GM12878 (cell line): ENCODE data around the gene PAN3. TPM values are rescaled to one million over a fixed set of nuclear protein-coding genes. Genes with fewer than 3 reads are reported as not detected.

Experiments
- ATAC-seq: fragments of 200-7000 bp; cut with Tn5 transposase; 3 replicates; pipeline ENCODE4 v1.9.1; 2020; ENCODE audit warnings: mild to moderate bottlenecking, moderate library complexity
- BruUV-seq: library from RNA; stranded (reverse); fragments of 400-500 nt; replicated peaks from 2 replicates; lab custom pipeline; 2021; lab: Mats Ljungman, UMichigan
- CTCF ChIA-PET: fragments of 300-600 bp; sonication (Branson Sonifier 250); formaldehyde crosslinking; extraction: SDS; loops from one replicate; lab custom pipeline; 2021; ENCODE audit warnings: inconsistent platforms; lab: Yijun Ruan, JAX
- POLR2A ChIA-PET: fragments of 350-600 bp; formaldehyde crosslinking; extraction: SDS; loops from one replicate; lab custom pipeline; 2021; ENCODE audit warnings: inconsistent platforms; lab: Charles Lee
- RAD21 ChIA-PET: fragments of 300-600 bp; sonication (Branson Sonifier 250); formaldehyde crosslinking; loops from one replicate; lab custom pipeline; 2023; ENCODE audit warnings: antibody characterized with exemption; ENCODE audit not compliant: unreplicated experiment; lab: Charles Lee
- SMC1A ChIA-PET: fragments of 300-600 bp; sonication (Branson Sonifier 250); formaldehyde crosslinking; loops from one replicate; lab custom pipeline; 2023; ENCODE audit not compliant: unreplicated experiment, uncharacterized antibody; lab: Charles Lee
- DNase-seq: peaks from one replicate; pipeline ENCODE4 v3.0.0-alpha.2; 2011; ENCODE audit warnings: low read depth, low spot score
- FAIRE-seq: peaks from 3 replicates; lab custom pipeline; 2011; peaks lifted over from hg19 to GRCh38; lab: Jason Lieb, UNC
- H2AFZ ChIP-seq: 2 replicates; pipeline ENCODE4 v1.6.0; 2011; ENCODE audit warnings: low read depth, low read length, control low read depth; ENCODE audit not compliant: control insufficient read depth
- H3K27ac ChIP-seq: 2 replicates; pipeline ENCODE4 v1.5.1; 2011; ENCODE audit warnings: control low read depth; ENCODE audit not compliant: control insufficient read depth, insufficient read depth
- H3K27me3 ChIP-seq, 2 experiments: replicated peaks in 1 of 2; 2 replicates each; pipeline versions ENCODE4 v1.6.0 to v1.6.1; 2011; ENCODE audit warnings: low read length in 1 of 2; ENCODE audit not compliant: control insufficient read depth in 2 of 2, insufficient read depth in 2 of 2
- H3K36me3 ChIP-seq, 2 experiments: 2 replicates each; pipeline ENCODE4 v1.5.1; 2011; ENCODE audit warnings: low read length in 1 of 2; ENCODE audit not compliant: control insufficient read depth in 2 of 2, insufficient read depth in 2 of 2
- H3K4me1 ChIP-seq: 2 replicates; pipeline ENCODE4 v1.6.1; 2011; ENCODE audit warnings: mild to moderate bottlenecking, low read length, moderate library complexity, mixed read lengths; ENCODE audit not compliant: control insufficient read depth, insufficient read depth
- H3K4me2 ChIP-seq: 2 replicates; pipeline ENCODE4 v1.6.0; 2011; ENCODE audit warnings: control low read depth; ENCODE audit not compliant: control insufficient read depth, insufficient read depth
- H3K4me3 ChIP-seq: fragments of 200-600 bp; sonication (generic); 2 replicates; pipeline ENCODE4 v1.5.1; 2016
- H3K79me2 ChIP-seq: 2 replicates; pipeline ENCODE4 v1.6.0; 2011; ENCODE audit warnings: low read length; ENCODE audit not compliant: control insufficient read depth, insufficient read depth
- H3K9ac ChIP-seq: 2 replicates; pipeline ENCODE4 v1.8.0; 2011; ENCODE audit warnings: low read length, control low read depth, mixed read lengths; ENCODE audit not compliant: control insufficient read depth, insufficient read depth
- H3K9me3 ChIP-seq: replicated peaks from 3 replicates; pipeline ENCODE4 v1.5.1; 2011; ENCODE audit warnings: mild to moderate bottlenecking, low read length; ENCODE audit not compliant: control insufficient read depth, insufficient read depth
- H4K20me1 ChIP-seq: 2 replicates; pipeline ENCODE4 v1.6.0; 2011; ENCODE audit not compliant: control insufficient read depth, insufficient read depth
- CBFB ChIP-seq: IDR thresholded peaks from 2 replicates; pipeline ENCODE4 v1.6.1; 2016; ENCODE audit warnings: antibody characterized with exemption, low read depth
- CEBPB ChIP-seq, 2 experiments: fragments of 150-350 bp in 1 of 2; IDR thresholded peaks; 2 replicates each; pipeline ENCODE4 v1.6.1; 2012 to 2014; ENCODE audit warnings: low read depth in 2 of 2, low read length in 2 of 2, borderline replicate concordance in 1 of 2, inconsistent platforms in 1 of 2
- EGR1 ChIP-seq, 2 experiments: IDR thresholded peaks; 1 replicate in 1 of 2; 2 replicates in 1 of 2; pipeline ENCODE4 v1.6.1; 2011 to 2012; ENCODE audit warnings: low read depth in 2 of 2, low read length in 2 of 2, borderline replicate concordance in 1 of 2, mild to moderate bottlenecking in 1 of 2, moderate library complexity in 1 of 2
- FOXM1 ChIP-seq: IDR thresholded peaks from 2 replicates; pipeline ENCODE4 v1.6.1; 2012; ENCODE audit warnings: low read depth, mild to moderate bottlenecking, inconsistent platforms, low read length, moderate library complexity
- HDGF ChIP-seq: fragments of 450-650 bp; IDR thresholded peaks from 2 replicates; pipeline ENCODE4 v1.6.1; 2016; ENCODE audit warnings: antibody characterized with exemption
- JUNB ChIP-seq: IDR thresholded peaks from 2 replicates; pipeline ENCODE4 v1.6.1; 2016; ENCODE audit warnings: antibody characterized with exemption, mild to moderate bottlenecking
- MTA2 ChIP-seq: fragments of 450-650 bp; IDR thresholded peaks from 2 replicates; pipeline ENCODE4 v1.6.1; 2016; ENCODE audit warnings: low read depth, mild to moderate bottlenecking, moderate library complexity
- NKRF ChIP-seq: fragments of 450-650 bp; conservative IDR thresholded peaks from 2 replicates; pipeline ENCODE4 v1.6.1; 2017; ENCODE audit warnings: mild to moderate bottlenecking, moderate library complexity
- POLR2A ChIP-seq: IDR thresholded peaks from 2 replicates; pipeline ENCODE4 v1.6.1; 2011; ENCODE audit warnings: low read depth, mild to moderate bottlenecking, low read length
- RUNX3 ChIP-seq: IDR thresholded peaks from 2 replicates; pipeline ENCODE4 v1.6.1; 2012; ENCODE audit warnings: low read length, inconsistent platforms
- SIN3A ChIP-seq: IDR thresholded peaks from 2 replicates; pipeline ENCODE4 v1.6.1; 2012; ENCODE audit warnings: low read depth, low read length, improper control_type of control experiment
- SUZ12 ChIP-seq: fragments of 200-600 bp; sonication (generic); IDR thresholded peaks from one replicate; pipeline ENCODE4 v1.6.1; 2018; ENCODE audit warnings: antibody characterized with exemption, mild to moderate bottlenecking; ENCODE audit not compliant: unreplicated experiment
- USF2 ChIP-seq: IDR thresholded peaks from 2 replicates; pipeline ENCODE4 v1.6.1; 2011; ENCODE audit warnings: low read depth, low read length, improper control_type of control experiment, borderline replicate concordance
- WGBS: methylation state at CpG from one replicate; pipeline ENCODE4 v1.1.6; 2016; ENCODE audit warnings: low lambda C conversion rate; ENCODE audit not compliant: insufficient replicate concordance, insufficient coverage; ENCODE audit errors: missing lambda C conversion rate; 5-methylcytosine and 5-hydroxymethylcytosine counted together
- in situ Hi-C: fragments of 300-500 bp; cut with MboI; formaldehyde crosslinking; loops from 9 replicates; pipeline ENCODE4 v1.14.3; 2018; ENCODE audit warnings: mixed read lengths
- intact Hi-C: fragments of 100-400 bp; cut with micrococcal nuclease; formaldehyde crosslinking; loops from one replicate; pipeline ENCODE4 v1.14.2; 2022; ENCODE audit not compliant: unreplicated experiment
- polyA plus RNA-seq, 11 experiments: library from polyadenylated mRNA; depleted of rRNA in 4 of 11; unstranded in 6 of 11; stranded (reverse) in 5 of 11; fragments of >200 nt; fragmentation: Nextera tagmentation in 4 of 11; fragmentation: Illumina TruSeq in 1 of 11; extraction: Ambion mirVana in 4 of 11; extraction: Trizol in 1 of 11; gene quantifications; 1 replicate in 1 of 11; 2 replicates in 10 of 11; pipeline versions ENCODE4 v1.2.1 to v1.2.3, GENCODE V29; 2011 to 2016; ENCODE audit warnings: inconsistent platforms in 2 of 11, missing spikeins in 2 of 11, low read depth in 1 of 11
- total RNA-seq, 4 experiments: library from RNA; depleted of rRNA in 3 of 4; stranded (reverse); fragments of >200 nt in 3 of 4; fragmentation: Illumina TruSeq in 1 of 4; extraction: Trizol in 1 of 4; gene quantifications; 2 replicates each; pipeline versions ENCODE4 v1.2.1 to v1.2.3, GENCODE V29; 2013 to 2021

The PAN3 gene
- total and polyA plus RNA-seq, 10 of the 15 experiments (the other 5 are each of a cell fraction or from before 2014, with no cell fraction given) = 13.0 to 33.3 (median 19.9) TPM

GRCh38 chr13:28229522-28230411 is 91.4 kb downstream of the PAN3 start:
- Histone ChIP-seq H3K4me1 (no peaks in the 10 kb centered on the region), H3K9me3 (no peaks in the 10 kb centered on the region), H3K9ac (no peak overlapping the region), H3K36me3 (peaks cover 2 to 21% of the 10 kb centered on the region in 2 experiments; a peak in 3 of 4 replicates), H3K4me3 (no peak overlapping the region), H3K79me2 (no peaks in the 10 kb centered on the region), H3K27me3 (no peaks in the 10 kb centered on the region), H3K4me2 (no peak overlapping the region), H2AFZ (no peak overlapping the region), H4K20me1 (no peaks in the 10 kb centered on the region), H3K27ac (no peak overlapping the region)
- BruUV-seq = no TSS peak
- 84% methylated on average over 4 of the region's 4 CpGs for WGBS
- no peak for DNase-seq
- in situ Hi-C loops (no loop called here), intact Hi-C loops (no loop called here)
- FAIRE-seq = no peak
- no peak for TF ChIP-seq EGR1 (IDR thresholded peaks at IDR 0.05; ENCODE audit: borderline replicate concordance in 1 of 2, low read depth in 2 of 2, low read length in 2 of 2)
- no peak for TF ChIP-seq CEBPB (IDR thresholded peaks at IDR 0.05; ENCODE audit: borderline replicate concordance in 1 of 2, low read depth in 2 of 2, low read length in 2 of 2)
- no peak for TF ChIP-seq NKRF
- TF ChIP-seq SUZ12 = no peak
- no peak for TF ChIP-seq HDGF
- TF ChIP-seq FOXM1 = no peak
- TF ChIP-seq RUNX3 = no peak
- no peak for TF ChIP-seq SIN3A
- TF ChIP-seq JUNB = no peak
- no peak for TF ChIP-seq MTA2
- TF ChIP-seq POLR2A = no peak
- TF ChIP-seq CBFB = no peak
- TF ChIP-seq USF2 = no peak
- ATAC-seq = no peak
- ChIA-PET POLR2A (interaction anchor here (0.7 kb wide), 1 partner anchor 38 kb away, joined by 3 read pairs; no protein-coding TSS in a partner anchor), CTCF (interaction anchor here (0.9 to 1.1 kb wide), 2 partner anchors 9 to 11 kb away, joined by 3 to 4 read pairs; no protein-coding TSS in a partner anchor), RAD21 (no interaction called here), SMC1A (interaction anchor here (0.6 to 1.6 kb wide), 4 partner anchors 9 to 68 kb away, joined by 3 to 6 read pairs (median 4); no protein-coding TSS in a partner anchor)
